HepG2 (cell line): ENCODE results near the gene MCU. TPM values are rescaled to one million over a fixed set of nuclear protein-coding genes. Genes with fewer than 3 reads are reported as not detected.

Source experiments
- ATAC-seq: fragments of 200-7000 bp; cut with Tn5 transposase; 3 replicates; pipeline ENCODE4 v1.9.1; 2020; ENCODE audit warnings: mild to moderate bottlenecking, moderate library complexity
- BruUV-seq: library from RNA; stranded (reverse); fragments of 400-500 nt; replicated peaks from 2 replicates; lab custom pipeline; 2021; lab: Mats Ljungman, UMichigan
- CTCF ChIA-PET: fragments of 300-600 bp; formaldehyde crosslinking; extraction: SDS; loops from one replicate; lab custom pipeline; 2021; ENCODE audit warnings: low total read pairs, inconsistent platforms, low intra/inter-chr PET ratio; lab: Yijun Ruan, JAX
- POLR2A ChIA-PET: fragments of 350-600 bp; sonication (Branson Sonifier 250); formaldehyde crosslinking; loops from one replicate; lab custom pipeline; 2020; ENCODE audit warnings: antibody characterized with exemption, inconsistent platforms; lab: Yijun Ruan, JAX
- DNase-seq: peaks from one replicate; pipeline ENCODE4 v3.0.0-alpha.2; 2015; ENCODE audit warnings: low spot score
- FAIRE-seq: peaks from 3 replicates; lab custom pipeline; 2011; peaks lifted over from hg19 to GRCh38; lab: Jason Lieb, UNC
- H2AFZ ChIP-seq: one replicate; pipeline ENCODE4 v1.6.1; 2011; ENCODE audit warnings: low read length, inconsistent platforms
- H3K27ac ChIP-seq: fragments of 300-600 bp; 3 replicates; pipeline ENCODE4 v1.8.0; 2011; ENCODE audit warnings: mixed run types, mild to moderate bottlenecking, mixed read lengths, low read length, inconsistent platforms; ENCODE audit not compliant: insufficient read depth; ENCODE audit errors: extremely low read length
- H3K27me3 ChIP-seq, 2 experiments: fragments of 200-600 bp in 1 of 2; 2 replicates in 1 of 2; 3 replicates in 1 of 2; pipeline versions ENCODE4 v1.6.0 to v1.8.0; 2011; ENCODE audit warnings: low read length in 2 of 2, mild to moderate bottlenecking in 2 of 2, moderate library complexity in 2 of 2, inconsistent platforms in 1 of 2; ENCODE audit not compliant: insufficient read depth in 2 of 2, control insufficient read depth in 1 of 2
- H3K36me3 ChIP-seq, 2 experiments: fragments of 200-600 bp in 1 of 2; replicated peaks in 1 of 2; 2 replicates in 1 of 2; 3 replicates in 1 of 2; pipeline versions ENCODE4 v1.5.1 to v1.8.0; 2011; ENCODE audit warnings: low read length in 2 of 2, inconsistent platforms in 1 of 2; ENCODE audit not compliant: insufficient read depth in 2 of 2, control insufficient read depth in 1 of 2
- H3K4me1 ChIP-seq: 2 replicates; pipeline ENCODE4 v1.5.1; 2012; ENCODE audit warnings: low read length, inconsistent platforms; ENCODE audit not compliant: insufficient read depth
- H3K4me2 ChIP-seq: 2 replicates; pipeline ENCODE4 v1.6.0; 2011; ENCODE audit warnings: low read depth, low read length, inconsistent platforms
- H3K4me3 ChIP-seq, 3 experiments: fragments of 200-600 bp in 1 of 3; sonication (generic), shearing (Covaris generic) in 1 of 3; replicated peaks in 1 of 3; 2 replicates each; pipeline ENCODE4 v1.5.1; 2011 to 2016; ENCODE audit warnings: low read length in 3 of 3, inconsistent platforms in 2 of 3, low read depth in 2 of 3, mild to moderate bottlenecking in 2 of 3, control low read depth in 1 of 3, mixed read lengths in 1 of 3; ENCODE audit not compliant: insufficient read depth in 1 of 3
- H3K79me2 ChIP-seq: one replicate; pipeline ENCODE4 v1.6.1; 2011; ENCODE audit warnings: low read length, inconsistent platforms; ENCODE audit not compliant: insufficient read depth
- H3K9ac ChIP-seq: 2 replicates; pipeline ENCODE4 v1.6.0; 2011; ENCODE audit warnings: mild to moderate bottlenecking, low read depth, low read length, inconsistent platforms; ENCODE audit not compliant: insufficient read depth
- H3K9me3 ChIP-seq: 2 replicates; pipeline ENCODE4 v1.5.1; 2012; ENCODE audit warnings: mild to moderate bottlenecking, low read length
- H4K20me1 ChIP-seq: 2 replicates; pipeline ENCODE4 v1.6.0; 2011; ENCODE audit warnings: inconsistent platforms, mild to moderate bottlenecking, low read length, moderate library complexity; ENCODE audit not compliant: insufficient read depth
- AHR ChIP-seq: IDR thresholded peaks from 2 replicates; pipeline ENCODE4 v1.6.1; 2018; ENCODE audit warnings: missing genetic modification reagents, missing compliant biosample characterization
- CEBPZ ChIP-seq: IDR thresholded peaks from 2 replicates; pipeline ENCODE4 v1.6.1; 2012; ENCODE audit warnings: low read length, improper control_type of control experiment
- EEA1 ChIP-seq: sonication (generic); formaldehyde crosslinking; IDR thresholded peaks from 2 replicates; pipeline ENCODE4 v1.5.1; 2020; ENCODE audit warnings: mild to moderate bottlenecking, missing genetic modification reagents, borderline replicate concordance
- HNF1A ChIP-seq, 2 experiments: sonication (generic) in 1 of 2; formaldehyde crosslinking in 1 of 2; IDR thresholded peaks; 2 replicates each; pipeline versions ENCODE4 v1.4.0 to v1.6.1; 2016 to 2020; ENCODE audit warnings: borderline replicate concordance in 1 of 2, low read depth in 1 of 2, mild to moderate bottlenecking in 1 of 2, missing genetic modification reagents in 1 of 2
- HNRNPUL1 ChIP-seq: fragments of 200-400 bp; formaldehyde crosslinking; IDR thresholded peaks from 2 replicates; pipeline ENCODE4 v1.6.1; 2017; ENCODE audit warnings: low read depth, mild to moderate bottlenecking, low read length, moderate library complexity
- RBAK ChIP-seq: sonication (generic); formaldehyde crosslinking; IDR thresholded peaks from 2 replicates; pipeline ENCODE4 v1.5.1; 2020; ENCODE audit warnings: mild to moderate bottlenecking, missing genetic modification reagents
- ZGPAT ChIP-seq: IDR thresholded peaks from 2 replicates; pipeline ENCODE4 v1.6.1; 2016; ENCODE audit warnings: mild to moderate bottlenecking
- ZNF136 ChIP-seq: sonication (generic); formaldehyde crosslinking; IDR thresholded peaks from 2 replicates; pipeline ENCODE4 v1.8.1; 2022; ENCODE audit warnings: low read depth, mild to moderate bottlenecking, moderate library complexity, missing genetic modification reagents
- ZNF326 ChIP-seq: sonication (generic); formaldehyde crosslinking; IDR thresholded peaks from 2 replicates; pipeline ENCODE4 v1.4.0; 2020; ENCODE audit warnings: missing genetic modification reagents, borderline replicate concordance
- ZNF446 ChIP-seq: sonication (generic); formaldehyde crosslinking; IDR thresholded peaks from 2 replicates; pipeline ENCODE4 v1.5.0; 2020; ENCODE audit warnings: mild to moderate bottlenecking, missing genetic modification reagents
- ZNF644 ChIP-seq: IDR thresholded peaks from 2 replicates; pipeline ENCODE4 v1.6.1; 2016; ENCODE audit warnings: low read depth
- ZNF782 ChIP-seq: sonication (generic); formaldehyde crosslinking; IDR thresholded peaks from 2 replicates; pipeline ENCODE4 v1.4.0; 2020; ENCODE audit warnings: missing genetic modification reagents, mild to moderate bottlenecking, borderline replicate concordance
- ZNF878 ChIP-seq: sonication (generic); formaldehyde crosslinking; IDR thresholded peaks from 2 replicates; pipeline ENCODE4 v1.8.1; 2023; ENCODE audit warnings: mild to moderate bottlenecking, missing genetic modification reagents, moderate library complexity
- WGBS: methylation state at CpG from one replicate; pipeline ENCODE4 v1.1.6; 2017; ENCODE audit warnings: low lambda C conversion rate; 5-methylcytosine and 5-hydroxymethylcytosine counted together
- in situ Hi-C: cut with HindIII; loops from 2 replicates; pipeline ENCODE4 v1.10.0; 2017; ENCODE audit warnings: low pct_unique_long_range_greater_than_20kb; ENCODE audit not compliant: extremely low pct_ligation_motif_present
- intact Hi-C: fragments of 100-400 bp; cut with micrococcal nuclease; formaldehyde crosslinking; loops from one replicate; pipeline ENCODE4 v1.10.0; 2022; ENCODE audit not compliant: unreplicated experiment
- polyA plus RNA-seq, 8 experiments: library from polyadenylated mRNA; depleted of rRNA in 3 of 8; stranded (reverse) in 7 of 8; unstranded in 1 of 8; fragments of >200 nt; fragmentation: Illumina TruSeq in 4 of 8; extraction: Trizol in 4 of 8; gene quantifications; 2 replicates each; pipeline versions ENCODE4 v1.2.1 to v1.2.3, GENCODE V29; 2011 to 2016; ENCODE audit warnings: low read depth in 4 of 8, missing spikeins in 1 of 8, mixed read lengths in 1 of 8; ENCODE audit not compliant: insufficient read depth in 1 of 8
- total RNA-seq, 5 experiments: library from RNA; depleted of rRNA; stranded (reverse); fragments of >200 nt; fragmentation: Illumina TruSeq; extraction: Trizol; gene quantifications; 2 replicates each; pipeline ENCODE4 v1.2.3, GENCODE V29; 2016; ENCODE audit warnings: low read depth in 1 of 5
- TF ChIP-seq, protein P1 (sequence below): conservative IDR thresholded peaks from 2 replicates; pipeline ENCODE4 v1.6.1; 2018; ENCODE audit warnings: missing genetic modification reagents

Gene MCU
- total and polyA plus RNA-seq, 2 of the 13 experiments (the other 11 are each of a cell fraction or from before 2014, with no cell fraction given): 25.9 to 64.5 TPM

- Histone ChIP-seq H3K9ac (no peak overlapping the region), H3K4me1 (no peaks in the 10 kb centered on the region), H4K20me1 (no peaks in the 10 kb centered on the region), H3K9me3 (no peaks in the 10 kb centered on the region), H3K79me2 (no peaks in the 10 kb centered on the region), H3K36me3 (no peaks in the 10 kb centered on the region), H3K4me2 (no peak overlapping the region), H3K27me3 (no peaks in the 10 kb centered on the region), H3K27ac (no peak overlapping the region), H2AFZ (no peak overlapping the region), H3K4me3 (no peak overlapping the region)
- intact Hi-C loops (no loop called here), in situ Hi-C loops (no loop called here)
- WGBS: 78% methylated on average over 3 of the region's 3 CpGs
- CTCF ChIA-PET: no interaction called here
- FAIRE-seq: no peak
- no TSS peak for BruUV-seq
- POLR2A ChIA-PET: interaction anchor here (1.3 kb wide), 1 partner anchor 12 kb away, joined by 3 read pairs; no protein-coding TSS in a partner anchor
- DNase-seq: no peak
- no peak for ATAC-seq
- no peak for TF ChIP-seq ZNF782 (CRISPR knock-in tag)
- TF ChIP-seq ZGPAT (CRISPR knock-in tag): no peak
- no peak for TF ChIP-seq RBAK
- no peak for TF ChIP-seq HNF1A (IDR thresholded peaks at IDR 0.05; ENCODE audit: low read depth)
- no peak for TF ChIP-seq HNF1A (CRISPR knock-in tag; IDR thresholded peaks at IDR 0.05; ENCODE audit: borderline replicate concordance)
- TF ChIP-seq CEBPZ: no peak
- no peak for TF ChIP-seq ZNF136 (CRISPR knock-in tag)
- TF ChIP-seq EEA1: no peak
- no peak for TF ChIP-seq ZNF326 (CRISPR knock-in tag)
- TF ChIP-seq ZNF644 (CRISPR knock-in tag): no peak
- TF ChIP-seq HNRNPUL1: no peak
- no peak for TF ChIP-seq ZNF446
- no peak for TF ChIP-seq ZNF878
- no peak for TF ChIP-seq AHR (CRISPR knock-in tag)
- TF ChIP-seq, protein P1, sequence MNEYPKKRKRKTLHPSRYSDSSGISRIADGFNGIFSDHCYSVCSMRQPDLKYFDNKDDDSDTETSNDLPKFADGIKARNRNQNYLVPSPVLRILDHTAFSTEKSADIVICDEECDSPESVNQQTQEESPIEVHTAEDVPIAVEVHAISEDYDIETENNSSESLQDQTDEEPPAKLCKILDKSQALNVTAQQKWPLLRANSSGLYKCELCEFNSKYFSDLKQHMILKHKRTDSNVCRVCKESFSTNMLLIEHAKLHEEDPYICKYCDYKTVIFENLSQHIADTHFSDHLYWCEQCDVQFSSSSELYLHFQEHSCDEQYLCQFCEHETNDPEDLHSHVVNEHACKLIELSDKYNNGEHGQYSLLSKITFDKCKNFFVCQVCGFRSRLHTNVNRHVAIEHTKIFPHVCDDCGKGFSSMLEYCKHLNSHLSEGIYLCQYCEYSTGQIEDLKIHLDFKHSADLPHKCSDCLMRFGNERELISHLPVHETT (CRISPR knock-in tag): no peak
These were observed 24.6 kb upstream of the MCU start for GRCh38 chr10:72667207-72667864.
